ENCODE data around the gene AGER.

The AGER gene

DNA sequence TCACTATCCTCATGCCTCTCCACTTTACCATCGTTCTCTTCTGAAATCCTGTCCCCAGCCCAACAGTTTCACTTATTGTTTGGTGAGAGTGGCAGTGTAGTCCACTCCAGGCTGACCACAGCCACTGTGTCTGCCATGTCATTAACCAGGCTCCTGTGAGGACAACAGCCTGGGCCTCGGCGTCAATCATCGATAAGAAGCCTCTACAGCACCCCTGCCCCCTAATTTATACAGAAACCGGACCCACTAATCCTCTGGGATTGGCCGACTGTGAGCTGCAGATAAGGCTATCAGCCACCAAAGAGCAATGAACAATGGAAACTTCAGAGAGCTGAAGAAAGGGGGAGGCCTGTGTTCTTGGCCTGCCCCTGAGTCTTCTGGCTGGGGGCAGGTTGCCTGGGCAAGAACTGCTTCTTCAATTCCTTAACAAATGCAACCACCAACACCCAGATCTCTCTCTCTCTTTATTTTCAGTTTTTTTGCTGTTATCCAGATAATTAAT lies 16.2 kb downstream of the AGER start:
- no peak for DNase-seq

DNA sequence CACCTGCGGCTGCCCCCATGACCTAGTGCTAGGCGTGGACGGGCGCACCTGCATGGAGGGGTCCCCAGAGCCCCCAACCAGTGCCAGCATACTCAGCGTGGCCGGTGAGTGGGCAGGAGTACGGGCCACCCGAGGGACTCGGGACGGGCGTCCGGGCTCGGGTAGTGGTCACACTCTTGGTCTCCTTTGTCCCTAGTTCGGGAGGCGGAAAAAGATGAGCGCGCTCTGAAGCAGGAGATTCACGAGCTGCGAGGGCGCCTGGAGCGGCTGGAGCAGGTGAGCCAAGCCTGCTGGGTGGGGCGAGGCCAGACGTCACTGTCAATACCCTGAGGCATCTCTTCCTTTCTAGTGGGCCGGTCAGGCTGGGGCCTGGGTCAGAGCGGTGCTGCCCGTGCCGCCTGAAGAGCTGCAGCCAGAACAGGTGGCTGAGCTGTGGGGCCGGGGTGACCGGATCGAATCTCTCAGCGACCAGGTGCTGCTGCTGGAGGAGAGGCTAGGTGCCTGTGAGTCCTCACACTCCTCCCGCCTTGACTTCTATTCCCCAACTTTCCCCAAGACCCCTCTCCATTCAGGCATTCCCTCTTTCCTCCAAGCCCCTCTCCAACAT lies 16.8 kb downstream of the AGER start:
- DNase-seq, result no peak

DNA sequence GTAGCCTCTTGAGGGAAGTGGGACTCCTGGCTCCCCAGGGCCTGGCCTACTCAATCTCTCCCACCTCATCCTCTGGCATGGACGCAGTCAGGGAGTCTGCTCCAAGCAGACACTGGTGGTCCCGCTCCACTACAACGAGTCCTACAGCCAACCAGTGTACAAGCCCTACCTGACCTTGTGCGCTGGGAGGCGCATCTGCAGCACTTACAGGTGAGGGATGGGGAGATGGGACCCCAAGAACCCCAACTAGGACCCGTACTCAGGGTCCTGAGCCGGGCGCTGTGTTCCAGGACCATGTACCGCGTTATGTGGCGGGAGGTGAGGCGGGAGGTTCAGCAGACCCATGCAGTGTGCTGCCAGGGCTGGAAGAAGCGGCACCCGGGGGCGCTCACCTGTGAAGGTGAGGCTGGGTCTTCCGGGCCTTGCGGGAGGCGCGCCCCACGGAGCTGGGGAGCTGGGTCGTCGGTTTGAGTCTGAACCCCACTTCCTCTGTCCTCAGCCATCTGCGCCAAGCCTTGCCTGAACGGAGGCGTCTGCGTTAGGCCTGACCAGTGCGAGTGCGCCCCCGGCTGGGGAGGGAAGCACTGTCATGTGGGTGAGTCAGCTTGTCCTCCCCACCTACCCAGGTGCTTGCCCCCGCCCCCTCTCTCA lies 17.5 kb downstream of the AGER start:
- DNase-seq, result no peak

DNA sequence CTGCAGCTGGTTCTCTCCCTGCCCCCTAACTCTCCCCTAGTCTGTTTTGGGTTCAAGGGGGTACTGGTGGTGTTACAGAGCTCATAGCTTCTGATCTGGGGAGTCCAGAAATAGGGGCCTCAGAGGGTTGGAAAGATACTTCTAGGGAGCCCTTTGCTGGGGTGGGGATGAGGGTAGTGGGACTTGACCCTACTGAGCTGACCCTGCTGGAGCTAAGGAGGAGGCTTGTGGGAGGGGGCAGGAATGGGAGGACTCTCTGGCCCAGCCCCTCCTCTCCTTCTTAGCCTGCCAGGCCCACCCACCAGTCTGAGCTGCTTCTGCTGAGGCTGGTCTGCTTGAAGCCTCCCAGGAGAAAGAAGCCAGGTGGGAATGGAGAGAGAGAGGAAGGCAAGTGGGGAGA lies 19.8 kb downstream of the AGER start, which contains the start of gene EGFL8:
Gene EGFL8 (plus strand): TSS at position 301 of the 400 bp plus-strand sequence. CDS start 1,571 bp downstream, outside the sequence.
- DNase-seq, result no peak

DNA sequence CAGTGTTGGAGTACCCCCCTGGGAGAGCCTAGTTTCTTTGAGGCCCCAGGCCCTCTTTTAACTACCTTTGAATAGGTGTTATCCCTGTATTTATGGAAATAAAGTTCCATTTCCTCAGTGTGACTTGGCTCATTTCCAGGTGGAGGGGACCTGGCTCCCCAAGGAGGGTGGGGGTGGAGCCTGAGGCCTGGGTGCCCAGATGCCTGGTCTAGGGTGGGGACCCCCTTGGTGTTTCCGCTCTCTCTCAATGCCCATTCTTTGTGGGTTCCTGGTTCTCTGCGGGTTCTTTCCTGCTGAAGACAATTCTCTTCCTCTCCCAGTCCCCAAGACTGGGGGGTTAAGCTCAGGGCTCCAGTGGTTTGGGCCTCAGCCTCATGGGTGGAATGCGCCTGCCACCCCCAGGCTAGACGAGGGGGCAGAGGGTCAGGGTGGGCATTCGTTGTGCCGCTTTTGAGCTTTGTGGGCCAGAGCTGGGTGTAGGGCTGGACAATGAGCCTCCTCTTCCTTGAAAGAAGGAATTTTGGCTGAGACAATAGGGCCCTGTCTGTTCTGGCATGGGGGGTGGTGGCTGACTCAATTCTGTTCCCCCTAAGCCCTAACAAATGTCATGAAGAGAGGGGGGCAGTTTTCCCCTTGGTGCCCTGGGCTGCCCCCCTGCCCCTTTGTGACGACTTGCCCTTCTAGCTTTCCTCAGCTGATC lies 20.3 kb downstream of the AGER start:
- no peak for DNase-seq

DNA sequence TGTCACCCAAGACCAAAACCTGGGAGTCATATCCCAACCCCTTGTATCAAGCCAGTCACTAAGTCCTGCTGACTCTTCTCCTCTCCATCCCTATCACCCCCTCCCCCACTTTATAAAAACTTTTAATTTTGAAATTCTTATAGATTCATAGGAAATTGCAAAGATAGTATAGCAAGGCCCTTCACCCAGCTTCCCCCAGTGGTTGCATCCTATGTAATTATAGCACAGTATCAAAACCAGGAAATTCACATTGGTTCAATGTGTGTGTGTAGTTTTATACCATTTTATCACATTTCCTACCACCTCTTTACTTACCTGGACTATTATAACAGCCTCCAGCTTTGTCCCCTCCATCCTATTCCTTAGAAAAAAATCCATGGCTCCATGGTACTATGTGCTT lies 26.0 kb downstream of the AGER start:
- DNase-seq, result no peak

DNA sequence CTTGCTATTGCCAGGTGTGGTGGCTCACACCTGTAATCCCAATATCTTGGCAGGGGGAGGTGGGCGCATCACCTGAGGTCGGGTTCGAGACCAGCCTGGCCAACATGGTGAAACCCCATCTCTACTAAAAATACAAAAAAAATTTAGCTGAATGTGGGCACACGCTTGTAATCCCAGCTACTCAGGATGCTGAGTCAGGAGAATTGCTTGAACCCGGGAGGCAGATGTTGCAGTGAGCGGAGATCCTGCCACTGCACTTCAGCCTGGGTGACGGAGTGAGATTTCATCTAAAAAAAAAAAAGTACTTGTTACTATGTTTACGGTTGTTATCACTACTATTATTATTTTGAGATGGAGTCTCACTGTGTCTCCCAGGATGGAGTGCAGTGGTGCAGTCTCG lies 27.2 kb downstream of the AGER start:
- no peak for DNase-seq

DNA sequence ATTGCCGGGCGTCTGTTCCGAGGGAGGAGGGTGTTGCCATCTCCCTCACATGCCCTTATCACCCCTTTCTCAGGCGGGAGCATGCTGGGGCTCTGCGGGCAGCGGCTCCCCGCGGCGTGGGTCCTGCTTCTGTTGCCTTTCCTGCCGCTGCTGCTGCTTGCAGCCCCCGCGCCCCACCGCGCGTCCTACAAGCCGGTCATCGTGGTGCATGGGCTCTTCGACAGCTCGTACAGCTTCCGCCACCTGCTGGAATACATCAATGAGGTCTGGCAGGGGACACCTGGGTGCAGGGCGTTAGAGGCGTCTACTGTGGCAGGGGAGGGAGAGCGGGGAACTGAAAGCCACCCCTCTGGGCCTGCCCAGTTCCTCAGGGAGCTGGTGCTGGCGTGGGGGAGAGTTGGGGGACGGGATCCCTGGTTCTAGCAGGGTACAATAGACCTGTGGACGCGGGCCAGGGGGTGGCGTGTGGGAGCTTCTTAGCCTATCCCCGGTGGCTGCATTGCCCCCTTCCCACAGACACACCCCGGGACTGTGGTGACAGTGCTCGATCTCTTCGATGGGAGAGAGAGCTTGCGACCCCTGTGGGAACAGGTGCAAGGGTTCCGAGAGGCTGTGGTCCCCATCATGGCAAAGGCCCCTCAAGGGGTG lies 29.4 kb downstream of the AGER start:
- peak; percentile 79 for DNase-seq

DNA sequence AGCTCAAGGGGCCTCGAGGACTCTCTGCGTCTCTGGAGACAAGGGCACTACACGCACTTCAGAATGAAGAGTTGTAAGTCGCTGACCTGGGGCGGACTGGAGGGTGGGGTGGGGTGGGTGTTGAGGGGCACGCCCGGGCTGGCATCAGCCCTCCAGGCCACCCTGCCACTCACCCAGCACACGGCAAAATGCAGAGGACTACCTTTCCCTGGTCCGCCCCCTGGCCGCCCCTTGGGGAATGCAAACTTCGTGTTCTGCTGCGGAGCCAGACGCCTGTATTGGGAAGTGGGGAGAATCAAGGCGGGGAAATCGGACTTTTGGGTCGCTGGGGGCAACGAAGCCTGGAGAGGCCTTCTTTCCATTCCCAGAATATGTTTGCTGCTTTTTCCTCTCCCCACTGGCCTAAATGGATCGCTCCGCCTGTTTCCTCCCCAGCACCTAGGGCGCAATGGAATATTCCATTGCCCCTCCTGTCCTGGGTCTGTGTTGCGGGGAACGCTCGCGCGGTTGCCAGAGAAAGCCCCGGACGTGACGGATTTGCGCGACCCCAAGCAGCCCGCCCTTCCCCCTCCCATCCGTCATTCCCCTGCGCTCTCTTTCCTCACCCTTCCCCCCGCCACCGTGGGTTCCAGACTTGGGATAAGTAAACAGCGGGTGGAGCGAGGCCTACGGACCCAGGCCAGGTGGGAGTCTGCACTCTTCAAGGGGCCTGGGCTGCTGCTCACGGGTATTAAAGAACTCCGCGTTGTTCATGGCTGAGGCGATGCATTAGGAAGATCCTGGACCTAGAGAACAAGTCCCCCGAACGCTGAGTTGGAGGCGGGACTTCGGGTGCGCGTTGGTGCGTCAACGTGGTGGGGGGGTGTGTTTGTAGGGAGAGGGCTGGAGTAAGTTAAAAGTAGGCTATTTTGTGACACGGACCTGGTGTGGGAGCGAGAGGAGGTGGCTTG lies 30.2 kb downstream of the AGER start, which contains the start of gene PPT2:
Gene PPT2 (plus strand): TSS at position 578 of the 950 bp plus-strand sequence. CDS start 454 bp downstream, outside the sequence.
- peak; percentile 84 for DNase-seq

DNA sequence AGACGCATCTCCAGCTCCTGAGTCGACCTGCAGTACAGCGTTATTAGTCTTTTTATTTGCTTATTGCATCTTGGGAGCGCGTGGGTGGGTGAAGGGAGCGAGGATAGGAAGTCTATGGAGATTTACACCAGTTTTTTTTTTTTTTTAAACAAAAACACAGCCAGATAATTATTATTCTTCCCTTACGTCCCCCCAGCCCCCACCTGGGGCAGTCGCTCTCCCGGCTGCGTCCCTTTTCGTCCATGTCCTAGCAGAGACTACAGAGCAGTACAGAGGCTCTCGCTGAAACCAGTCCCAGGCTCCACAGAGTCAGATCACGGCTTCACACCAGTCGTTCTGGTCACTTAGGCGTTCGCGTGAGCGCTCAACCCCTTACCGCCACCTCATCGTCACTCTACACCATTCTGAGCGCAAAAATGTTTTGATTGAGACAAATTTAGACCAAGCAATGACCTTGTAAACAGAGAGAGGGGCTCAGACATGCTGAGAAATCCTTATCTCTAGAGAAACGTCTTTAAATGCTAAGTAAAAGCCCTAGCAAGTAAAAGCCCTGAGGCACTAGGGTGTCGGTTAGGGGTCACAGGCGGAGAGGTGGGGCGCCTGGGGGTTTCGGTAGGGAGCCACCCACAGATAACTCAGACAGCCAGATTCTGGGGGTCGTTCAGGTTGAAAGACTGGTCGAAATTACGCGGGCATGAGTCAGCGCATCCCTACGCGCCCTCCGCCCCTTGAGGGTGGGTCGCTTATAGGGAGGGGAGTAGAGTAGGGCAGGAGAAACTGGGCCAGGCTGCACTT lies 31.1 kb downstream of the AGER start:
- no peak for DNase-seq

DNA sequence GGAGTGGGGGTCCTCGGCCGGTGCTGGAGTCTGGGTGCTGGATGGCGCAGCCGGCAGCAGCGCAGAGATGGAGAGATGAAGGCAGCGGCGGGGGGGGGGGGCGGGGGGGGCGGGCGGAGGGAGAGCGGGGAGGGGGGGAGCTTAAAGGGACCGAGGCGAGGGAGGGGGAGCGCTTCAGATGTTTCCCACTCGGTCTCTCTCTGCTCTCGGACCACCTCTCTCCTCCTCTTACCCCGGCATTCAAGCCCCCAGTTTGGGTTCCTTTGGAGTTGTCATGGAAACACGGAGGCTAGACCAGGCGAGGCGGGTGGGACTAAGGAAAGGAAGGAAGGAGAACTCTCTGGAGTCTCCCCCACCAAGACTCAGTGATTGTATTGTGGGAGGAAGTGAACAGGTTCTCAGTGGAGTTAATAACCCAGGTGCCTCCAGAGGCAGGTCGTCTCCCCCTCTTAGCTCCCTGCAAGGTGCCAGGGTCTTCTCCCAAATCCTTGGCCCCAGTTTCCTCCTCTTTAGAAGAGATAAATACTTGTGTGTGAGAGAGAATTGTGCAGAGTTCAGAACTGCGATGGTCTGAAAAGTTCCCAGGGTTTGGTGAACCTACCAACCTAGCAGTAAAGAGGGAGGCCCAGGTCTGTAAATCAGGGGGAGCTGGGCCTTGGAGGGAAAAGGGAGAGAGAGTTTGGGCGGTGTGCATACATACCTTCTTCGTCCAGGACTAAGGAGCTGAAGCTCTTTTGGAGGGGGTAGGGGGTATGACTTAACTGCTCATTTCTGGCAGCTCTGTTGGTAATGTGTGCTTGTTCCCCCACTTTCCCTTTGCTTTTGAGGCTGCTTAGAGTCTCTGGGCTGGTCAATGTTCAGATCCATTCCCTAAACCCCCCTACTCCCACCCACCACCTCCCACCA lies 31.9 kb downstream of the AGER start, which contains the start of gene PRRT1:
Gene PRRT1 (minus strand): TSS at position 77 of the 906 bp plus-strand sequence. CDS start 112 bp downstream, outside the sequence.
- no peak for DNase-seq

DNA sequence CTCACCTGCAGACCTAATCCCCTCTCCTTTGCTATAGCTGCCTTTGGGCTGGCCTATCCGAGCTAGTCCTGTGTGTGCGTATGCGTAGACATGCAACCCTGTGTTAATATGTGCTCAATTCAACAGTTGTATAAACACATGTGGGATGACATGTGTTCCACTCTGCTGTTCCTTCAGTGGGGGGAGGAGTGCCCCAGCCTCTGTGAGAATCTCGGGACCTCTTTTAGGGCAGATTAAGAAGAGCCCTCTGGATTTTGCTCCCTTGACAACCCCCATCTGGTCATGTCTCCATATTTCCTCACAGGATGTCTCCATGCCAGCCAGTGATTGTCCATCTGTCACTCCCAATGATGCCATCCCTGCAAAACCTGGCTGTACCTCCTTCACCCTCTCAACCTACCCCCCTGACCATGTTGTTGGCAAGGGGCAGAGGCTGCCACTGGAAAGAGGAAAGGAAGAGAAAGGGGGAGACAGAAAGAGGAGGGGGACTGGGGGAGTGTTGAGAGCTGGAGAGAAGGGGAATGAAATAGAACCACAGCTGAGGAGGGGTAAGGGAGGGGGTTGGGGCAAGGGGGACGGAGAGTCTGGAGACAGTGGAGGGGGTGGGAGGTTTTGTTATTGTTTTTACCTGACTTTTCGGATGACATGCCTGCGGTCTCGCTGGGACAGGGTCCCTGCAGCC lies 32.7 kb downstream of the AGER start:
- DNase-seq, result no peak

DNA sequence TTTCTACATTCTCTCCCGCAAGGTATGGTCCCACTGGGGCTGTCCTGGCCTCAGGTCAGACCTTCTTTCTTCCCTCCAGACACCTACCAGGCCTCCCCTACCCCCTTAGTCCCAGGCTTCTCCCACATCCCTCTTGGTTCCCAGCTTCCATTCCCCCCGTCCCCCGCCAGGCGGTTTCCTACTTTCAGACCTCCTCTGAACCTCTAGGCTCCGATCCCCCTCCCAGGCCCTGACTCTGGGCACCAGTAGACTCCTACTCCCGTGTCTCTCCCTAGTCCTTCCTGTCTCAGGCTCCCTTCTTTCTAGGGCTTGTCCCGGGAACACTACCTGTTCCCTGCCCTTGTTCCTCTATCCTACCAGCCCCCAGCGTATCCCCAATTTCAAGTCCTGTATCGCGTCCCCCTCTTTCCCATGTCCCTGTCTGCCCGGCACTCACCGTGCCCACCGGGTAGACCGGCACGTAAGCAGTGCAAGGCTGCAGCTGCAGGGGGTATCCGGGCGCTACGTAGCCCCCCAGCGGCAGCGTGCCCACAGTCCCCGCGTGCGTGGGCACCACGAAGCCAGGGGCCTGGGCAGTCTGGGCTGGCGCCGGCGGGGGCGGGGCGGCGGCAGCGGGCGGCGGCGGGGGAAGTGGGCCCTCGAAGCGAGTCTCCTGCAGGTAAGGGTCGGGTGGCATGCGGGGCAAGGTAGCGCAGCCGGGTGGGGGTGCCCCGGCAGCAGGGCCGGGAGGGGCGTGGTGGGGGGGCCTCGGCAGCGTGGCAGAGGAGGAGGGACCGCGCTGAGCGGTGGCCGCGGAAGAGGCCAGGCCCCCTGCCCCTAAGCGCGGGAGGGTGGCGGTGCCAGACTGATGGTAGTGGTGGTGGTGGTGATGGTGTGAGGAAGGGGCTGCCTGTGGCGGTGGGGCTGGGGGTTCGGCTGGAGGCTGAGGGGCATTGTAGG lies 33.9 kb downstream of the AGER start:
- no peak for DNase-seq

DNA sequence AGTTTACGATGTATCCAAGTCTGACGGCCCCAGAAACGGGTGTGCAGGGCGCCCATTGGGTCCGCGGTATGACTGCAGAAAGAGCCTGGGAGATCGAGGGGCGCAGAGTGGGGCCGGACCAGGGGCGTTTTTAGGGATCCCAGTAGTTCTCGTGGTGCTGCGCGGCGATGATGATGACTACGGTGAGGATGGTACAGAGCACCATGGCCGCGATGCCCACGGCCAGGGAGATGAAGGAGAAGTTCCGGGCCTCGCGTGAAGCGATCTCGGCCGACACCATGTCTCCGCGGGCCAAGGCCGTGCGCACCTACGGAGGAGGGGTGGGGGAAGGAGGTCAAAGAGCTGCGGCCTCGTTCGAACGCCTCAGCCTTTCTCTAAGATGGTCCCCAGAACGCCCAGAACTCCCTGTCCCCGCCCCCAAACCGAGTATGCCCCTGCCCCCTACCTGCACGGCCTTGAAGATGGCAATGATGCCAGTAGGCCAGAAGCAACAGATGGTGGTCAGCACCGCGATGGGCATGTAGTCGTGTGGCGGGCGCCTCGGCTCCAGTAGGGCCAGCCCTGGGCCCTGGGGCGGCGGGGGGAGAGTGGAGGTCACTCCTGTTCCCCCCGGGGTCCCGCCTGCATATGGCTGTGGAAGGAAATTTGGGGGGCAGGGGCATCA lies 34.8 kb downstream of the AGER start:
- no peak for DNase-seq

DNA sequence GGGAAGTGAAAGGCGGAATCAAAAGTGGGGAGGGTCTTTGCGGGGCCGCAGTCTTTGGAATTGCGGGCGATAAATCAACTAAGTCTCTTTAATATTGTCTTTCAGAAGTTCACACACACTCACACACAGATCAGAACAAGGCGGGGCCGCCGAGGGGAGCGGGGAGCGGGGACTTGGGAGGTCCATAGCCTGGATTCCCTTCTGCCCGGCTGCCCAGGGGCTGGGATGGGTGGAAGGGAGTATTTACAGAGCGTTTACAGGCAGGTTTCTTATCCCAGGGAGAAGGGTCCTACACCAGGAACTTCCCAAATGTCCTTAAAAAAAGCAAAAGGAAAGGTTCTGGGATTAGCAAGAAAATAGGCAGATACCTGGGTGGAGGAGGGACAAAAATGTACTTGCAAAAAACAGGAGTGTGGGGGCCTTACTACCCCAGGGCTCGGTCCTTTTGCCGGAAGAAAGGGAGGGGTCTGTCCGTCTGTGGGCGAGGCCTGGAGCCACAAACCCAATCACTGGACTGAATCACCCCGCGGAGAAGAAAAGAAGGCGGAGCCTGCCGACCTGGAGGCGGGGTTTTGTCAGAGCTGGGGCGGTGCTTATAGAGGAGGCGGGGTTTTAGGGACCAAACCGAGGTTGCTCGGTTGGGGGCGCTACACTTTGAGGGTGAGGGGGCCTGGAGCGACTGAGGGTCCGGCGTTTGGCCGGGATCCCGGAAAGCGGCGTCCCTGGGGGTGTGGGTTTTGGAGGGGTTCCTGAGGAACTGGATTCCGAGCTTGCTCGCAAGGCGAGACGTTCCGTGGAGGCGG lies 35.6 kb downstream of the AGER start:
- peak; percentile 80 for DNase-seq

DNA sequence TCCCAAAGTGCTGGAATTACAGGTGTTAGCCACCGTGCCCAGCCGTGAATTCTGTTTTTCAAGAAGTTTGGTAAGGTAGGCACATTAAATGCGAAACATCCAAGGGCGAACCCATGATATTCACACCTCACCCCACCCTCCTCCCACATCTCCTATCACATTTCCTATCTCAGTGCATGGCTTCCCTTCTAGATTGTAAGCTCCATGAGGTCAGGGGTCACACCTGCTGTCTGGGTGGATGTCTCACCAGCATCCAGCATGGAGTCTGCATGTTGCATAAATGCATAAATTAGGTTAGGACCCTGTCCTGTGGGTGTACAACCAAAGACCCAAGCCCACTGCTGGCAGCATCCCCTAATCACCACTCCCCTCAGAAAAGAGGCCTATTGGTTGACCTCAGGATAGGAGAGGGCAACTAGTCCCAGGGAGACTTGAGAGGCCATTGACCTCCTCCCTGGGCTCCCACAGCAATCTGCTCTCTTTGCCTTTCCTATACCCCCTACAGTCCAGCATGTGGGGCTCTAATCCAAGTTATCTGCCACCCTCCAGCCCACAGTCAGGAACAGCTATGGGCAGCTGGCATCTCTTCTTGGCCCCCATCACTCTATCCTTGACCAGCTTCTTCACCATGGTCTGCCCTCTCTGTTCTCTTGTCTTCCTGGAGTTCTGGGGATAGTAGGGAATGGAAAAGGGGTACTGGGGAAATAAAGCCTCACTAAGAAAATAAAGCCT lies 36.5 kb downstream of the AGER start:
- DNase-seq, result peak; percentile 14
